Stimulated activated CD8-positive, alpha-beta memory T cell treated with anti-CD3 and anti-CD28 coated beads, Interleukin-15, amount 100 ng/mL, for 24 hours (primary cell): ENCODE data around the gene MDM2.
"Not testable (repeated sequence)": the region's sequence is repeated elsewhere in the genome, so short reads cannot be mapped to it uniquely, and the experiment has no call there.

Experiments
- DNase-seq: peaks from one replicate; pipeline ENCODE4 v3.0.0-alpha.2; 2020; ENCODE audit warnings: low read depth

The MDM2 gene

GRCh38 chr12:68805592-68806120 is 2.3 kb upstream of the MDM2 start:
- DNase-seq: no peak

GRCh38 chr12:68806488-68807237 is 1.3 kb upstream of the MDM2 start:
- DNase-seq: no peak

DNA sequence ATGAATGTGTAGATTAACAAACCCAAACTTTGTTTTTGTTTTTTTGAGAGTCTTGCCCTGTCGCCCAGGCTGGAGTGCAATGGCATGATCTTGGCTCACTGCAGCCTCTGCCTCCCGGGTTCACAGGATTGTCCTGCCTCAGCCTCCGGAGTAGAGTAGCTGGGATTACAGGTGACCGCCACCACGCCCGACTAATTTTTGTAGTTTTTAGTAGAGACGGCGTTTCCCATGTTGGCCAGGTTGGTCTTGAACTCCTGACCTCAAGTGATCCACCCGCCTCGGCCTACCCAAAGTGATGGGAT is 752 bp upstream of the MDM2 start:
- not testable (repeated sequence) for DNase-seq

DNA sequence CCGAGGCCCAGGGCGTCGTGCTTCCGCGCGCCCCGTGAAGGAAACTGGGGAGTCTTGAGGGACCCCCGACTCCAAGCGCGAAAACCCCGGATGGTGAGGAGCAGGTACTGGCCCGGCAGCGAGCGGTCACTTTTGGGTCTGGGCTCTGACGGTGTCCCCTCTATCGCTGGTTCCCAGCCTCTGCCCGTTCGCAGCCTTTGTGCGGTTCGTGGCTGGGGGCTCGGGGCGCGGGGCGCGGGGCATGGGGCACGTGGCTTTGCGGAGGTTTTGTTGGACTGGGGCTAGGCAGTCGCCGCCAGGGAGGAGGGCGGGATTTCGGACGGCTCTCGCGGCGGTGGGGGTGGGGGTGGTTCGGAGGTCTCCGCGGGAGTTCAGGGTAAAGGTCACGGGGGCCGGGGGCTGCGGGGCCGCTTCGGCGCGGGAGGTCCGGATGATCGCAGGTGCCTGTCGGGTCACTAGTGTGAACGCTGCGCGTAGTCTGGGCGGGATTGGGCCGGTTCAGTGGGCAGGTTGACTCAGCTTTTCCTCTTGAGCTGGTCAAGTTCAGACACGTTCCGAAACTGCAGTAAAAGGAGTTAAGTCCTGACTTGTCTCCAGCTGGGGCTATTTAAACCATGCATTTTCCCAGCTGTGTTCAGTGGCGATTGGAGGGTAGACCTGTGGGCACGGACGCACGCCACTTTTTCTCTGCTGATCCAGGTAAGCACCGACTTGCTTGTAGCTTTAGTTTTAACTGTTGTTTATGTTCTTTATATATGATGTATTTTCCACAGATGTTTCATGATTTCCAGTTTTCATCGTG is 612 bp downstream of the MDM2 start:
- peak; percentile 26 for DNase-seq

DNA sequence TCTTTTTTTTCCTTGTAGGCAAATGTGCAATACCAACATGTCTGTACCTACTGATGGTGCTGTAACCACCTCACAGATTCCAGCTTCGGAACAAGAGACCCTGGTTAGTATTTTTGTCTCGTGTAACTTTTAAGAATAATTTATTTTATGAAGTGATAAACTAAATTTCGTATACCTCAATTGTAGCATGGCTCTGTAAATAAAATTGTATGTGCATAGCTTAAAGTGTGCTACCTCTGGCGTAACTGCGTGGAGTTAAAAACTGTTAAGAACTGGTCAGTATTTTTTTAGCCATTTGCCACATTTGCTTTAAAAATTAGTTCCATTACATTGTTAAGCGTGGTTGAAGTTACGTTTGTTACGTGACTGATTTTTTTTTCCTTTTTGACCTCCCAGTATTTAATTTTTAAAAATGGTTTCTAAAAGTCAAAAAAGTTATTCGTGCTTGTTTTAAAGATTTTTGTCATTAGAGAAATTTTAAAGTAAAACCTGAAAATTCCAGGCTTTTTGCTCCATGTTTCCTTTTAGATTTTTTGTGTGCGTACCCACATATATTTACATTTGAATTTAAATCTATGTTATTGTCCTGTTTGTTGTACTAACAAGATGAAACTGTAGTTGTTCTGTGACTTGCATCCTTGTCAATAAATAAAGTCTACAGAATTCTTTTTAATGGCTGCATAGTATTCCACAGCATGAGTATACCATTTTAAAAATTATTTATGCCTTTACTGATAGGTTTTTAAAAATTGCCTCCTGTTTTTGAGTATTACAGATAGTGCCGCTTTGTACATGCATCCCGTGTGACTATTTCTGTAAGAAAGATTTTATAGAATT is 1.4 kb downstream of the MDM2 start:
- DNase-seq: no peak

DNA sequence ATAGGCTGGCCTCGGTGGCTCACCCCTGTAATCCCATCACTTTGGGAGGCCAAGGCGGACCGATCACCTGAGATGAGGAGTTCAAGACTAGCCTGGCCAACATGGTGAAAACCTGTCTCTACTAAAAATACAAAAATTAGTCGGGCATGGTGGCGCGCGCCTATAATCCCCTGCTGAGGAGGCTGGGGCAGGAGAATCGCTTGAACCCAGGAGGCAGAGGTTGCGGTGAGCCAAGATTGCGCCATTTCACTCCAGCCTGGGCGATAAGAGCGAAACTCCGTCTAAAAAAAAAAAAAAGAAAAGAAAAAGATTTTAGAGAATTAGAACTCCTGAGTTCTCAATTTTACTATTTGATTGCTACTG is 2.0 kb downstream of the MDM2 start:
- DNase-seq: not testable (repeated sequence)

DNA sequence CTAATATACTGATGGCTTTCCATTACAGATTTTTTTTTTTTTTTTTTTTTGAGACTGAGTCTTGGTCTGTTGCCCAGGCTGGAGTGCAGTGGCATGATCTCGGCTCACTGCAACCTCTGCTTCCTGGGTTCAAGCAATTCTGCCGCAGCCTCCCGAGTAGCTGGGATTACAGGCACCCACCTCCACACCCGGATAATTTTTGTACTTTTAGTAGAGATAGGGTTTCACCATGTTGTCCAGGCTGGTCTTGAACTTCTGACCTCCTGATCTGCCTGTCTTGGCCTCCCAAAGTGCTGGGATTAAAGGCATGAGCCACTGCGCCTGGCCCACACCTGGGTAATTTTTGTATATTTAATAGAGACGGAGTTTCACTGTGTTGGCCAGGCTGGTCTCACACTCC is 3.6 kb downstream of the MDM2 start:
- DNase-seq: not testable (repeated sequence)

GRCh38 chr12:68812553-68813241 is 4.7 kb downstream of the MDM2 start:
- DNase-seq: no peak

DNA sequence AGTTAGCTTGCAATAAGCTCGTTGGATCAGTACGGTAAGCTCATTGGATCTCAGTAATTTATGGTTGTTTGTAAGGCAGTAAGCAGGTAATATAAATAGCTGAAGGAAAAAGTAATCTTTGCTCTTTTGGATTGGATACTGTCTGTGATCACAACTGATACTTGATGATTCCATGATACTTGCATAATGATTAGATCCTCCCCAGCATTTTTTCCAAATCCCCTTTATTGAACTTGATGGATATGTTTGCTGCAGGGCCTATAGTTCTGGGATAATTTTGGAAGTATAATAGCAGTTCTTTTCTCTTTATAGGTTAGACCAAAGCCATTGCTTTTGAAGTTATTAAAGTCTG is 5.2 kb downstream of the MDM2 start:
- DNase-seq: no peak

DNA sequence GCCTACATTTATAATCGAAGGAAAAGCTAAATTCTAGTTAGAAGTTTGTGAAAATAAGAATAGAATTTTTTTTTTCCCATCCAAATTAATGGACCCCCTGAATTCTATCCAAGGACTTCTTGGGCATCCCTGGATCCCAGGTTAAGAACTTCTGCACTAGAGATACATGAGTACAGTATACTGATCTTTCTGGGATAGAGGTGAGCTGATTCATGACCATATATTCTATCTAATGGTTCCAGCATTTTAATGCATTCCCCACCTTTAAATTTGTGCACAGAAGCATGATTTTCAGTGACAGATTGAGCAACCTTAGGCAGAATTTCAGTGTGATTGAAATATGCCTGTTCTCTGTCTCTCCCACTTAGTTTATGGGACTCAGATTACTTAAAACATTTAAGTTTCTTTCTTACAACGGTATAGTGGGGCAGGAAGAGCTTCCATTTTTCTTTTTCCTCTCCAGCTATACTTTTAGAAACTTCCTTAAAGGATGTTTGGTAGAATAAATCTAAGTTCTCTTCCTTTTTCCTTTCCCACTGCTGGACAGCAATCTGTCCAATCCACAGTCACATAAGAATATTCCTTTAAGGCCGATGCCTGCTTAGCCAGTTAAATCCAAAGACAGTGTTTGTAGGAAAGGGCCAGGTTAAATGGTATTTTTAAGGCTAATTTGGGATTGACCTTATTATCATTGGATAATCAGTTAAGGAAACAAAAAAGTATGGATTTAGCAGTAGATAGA is 6.7 kb downstream of the MDM2 start:
- no peak for DNase-seq

DNA sequence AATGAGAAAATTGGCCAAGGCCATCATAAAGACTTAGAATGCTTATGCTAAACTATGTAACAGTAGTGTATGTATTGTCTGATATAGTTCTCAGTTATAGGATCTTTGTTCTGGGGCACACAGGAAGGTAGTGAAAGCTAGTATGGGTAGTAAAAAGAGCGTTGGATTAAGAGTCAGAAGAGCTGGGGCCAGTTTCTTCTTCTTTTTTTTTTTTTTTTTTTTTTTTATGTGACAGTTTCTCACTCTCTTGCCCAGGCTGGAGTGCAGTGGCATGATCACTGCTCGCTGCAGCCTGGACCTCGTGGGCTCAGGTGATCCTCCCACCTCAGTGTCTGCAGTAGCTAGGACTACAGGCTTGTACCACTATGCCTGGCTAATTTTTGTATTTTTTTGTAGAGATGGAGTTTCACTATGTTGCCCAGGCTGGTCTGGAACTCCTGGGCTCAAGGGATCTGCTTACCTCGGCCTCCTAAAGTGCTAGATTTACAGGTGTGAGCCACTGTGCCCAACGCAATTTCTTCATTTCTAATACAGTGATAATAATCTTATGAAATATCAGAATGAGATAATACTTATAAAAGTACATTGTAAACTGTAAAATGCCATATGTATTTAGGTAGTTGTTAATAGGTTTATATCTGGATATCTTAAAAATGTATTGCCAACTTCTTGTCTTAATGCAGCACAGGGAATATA is 7.4 kb downstream of the MDM2 start:
- no peak for DNase-seq

- DNase-seq: no peak
These were observed 8.2 kb downstream of the MDM2 start for GRCh38 chr12:68815928-68816800.

GRCh38 chr12:68819481-68819880 is 11.5 kb downstream of the MDM2 start:
- not testable (repeated sequence) for DNase-seq

- DNase-seq: no peak
These were observed 13.6 kb downstream of the MDM2 start for GRCh38 chr12:68821357-68822188.

DNA sequence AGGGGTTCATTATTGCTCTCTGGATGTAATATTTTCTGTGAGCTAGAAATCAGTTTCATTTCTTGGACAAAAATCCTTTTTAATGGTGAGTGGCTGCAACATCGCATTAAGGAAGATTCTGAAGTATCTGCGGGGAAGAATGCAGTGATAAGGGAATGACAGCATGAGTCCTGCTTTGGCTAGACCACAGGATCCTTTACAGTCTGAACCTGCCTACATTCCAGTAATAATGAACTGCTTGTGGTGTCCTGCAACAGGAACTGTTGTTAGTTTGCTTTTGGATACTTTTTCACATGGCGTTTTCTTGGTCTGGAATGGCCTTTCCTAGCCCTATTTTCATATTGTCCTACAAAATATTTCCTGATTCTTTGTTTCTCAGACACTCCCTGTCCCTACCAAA is 15.7 kb downstream of the MDM2 start:
- DNase-seq: no peak

DNA sequence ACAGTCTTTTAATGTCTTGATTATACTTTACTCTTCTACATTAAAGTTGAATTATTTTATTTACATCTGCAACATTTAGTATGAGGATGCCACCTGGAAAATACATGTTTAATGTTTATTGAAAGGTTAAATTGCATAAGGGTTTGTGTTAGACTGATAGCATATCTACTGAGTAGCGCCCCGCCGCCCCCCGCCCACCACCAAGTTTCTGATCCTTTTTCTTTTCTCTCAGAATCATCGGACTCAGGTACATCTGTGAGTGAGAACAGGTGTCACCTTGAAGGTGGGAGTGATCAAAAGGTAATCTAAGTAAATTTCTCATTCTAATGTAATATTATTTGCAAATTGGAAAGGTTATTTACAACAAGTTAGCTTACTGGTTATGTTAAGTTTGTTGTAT is 16.2 kb downstream of the MDM2 start:
- DNase-seq: no peak

DNA sequence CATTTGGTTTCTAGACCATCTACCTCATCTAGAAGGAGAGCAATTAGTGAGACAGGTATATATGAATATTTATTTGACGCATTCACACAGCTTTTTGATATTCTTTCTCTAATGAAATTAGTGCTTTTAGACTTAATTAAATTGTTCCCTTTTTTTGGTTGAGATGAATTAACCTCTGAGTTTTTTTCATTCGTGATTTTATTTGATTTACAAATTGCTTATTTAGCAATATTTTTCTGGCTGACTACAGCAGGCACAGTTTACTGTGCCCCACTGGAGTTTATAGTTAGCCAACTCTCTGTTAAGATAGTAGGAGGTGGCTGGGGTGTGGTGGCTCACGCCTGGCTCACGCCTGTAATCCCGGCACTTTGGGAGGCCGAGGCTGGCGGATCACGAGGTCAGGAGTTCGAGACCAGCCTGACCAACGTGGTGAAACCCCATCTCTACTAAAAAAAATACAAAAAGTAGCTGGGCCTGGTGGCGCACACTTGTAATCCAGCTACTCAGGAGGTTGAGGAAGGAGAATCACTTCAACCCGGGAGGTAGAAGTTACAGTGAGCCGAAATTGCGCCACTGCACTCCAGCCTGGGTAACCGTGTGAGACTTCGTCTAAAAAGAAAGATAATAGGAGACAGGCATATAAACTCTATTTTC is 16.7 kb downstream of the MDM2 start:
- no peak for DNase-seq

GRCh38 chr12:68825569-68826217 is 17.7 kb downstream of the MDM2 start:
- DNase-seq: no peak
